ENCODE results near the gene CD69.
A peak's percentile ranks its signal among the peaks of the same experiment; 100 is the strongest.

CD69 gene

DNA sequence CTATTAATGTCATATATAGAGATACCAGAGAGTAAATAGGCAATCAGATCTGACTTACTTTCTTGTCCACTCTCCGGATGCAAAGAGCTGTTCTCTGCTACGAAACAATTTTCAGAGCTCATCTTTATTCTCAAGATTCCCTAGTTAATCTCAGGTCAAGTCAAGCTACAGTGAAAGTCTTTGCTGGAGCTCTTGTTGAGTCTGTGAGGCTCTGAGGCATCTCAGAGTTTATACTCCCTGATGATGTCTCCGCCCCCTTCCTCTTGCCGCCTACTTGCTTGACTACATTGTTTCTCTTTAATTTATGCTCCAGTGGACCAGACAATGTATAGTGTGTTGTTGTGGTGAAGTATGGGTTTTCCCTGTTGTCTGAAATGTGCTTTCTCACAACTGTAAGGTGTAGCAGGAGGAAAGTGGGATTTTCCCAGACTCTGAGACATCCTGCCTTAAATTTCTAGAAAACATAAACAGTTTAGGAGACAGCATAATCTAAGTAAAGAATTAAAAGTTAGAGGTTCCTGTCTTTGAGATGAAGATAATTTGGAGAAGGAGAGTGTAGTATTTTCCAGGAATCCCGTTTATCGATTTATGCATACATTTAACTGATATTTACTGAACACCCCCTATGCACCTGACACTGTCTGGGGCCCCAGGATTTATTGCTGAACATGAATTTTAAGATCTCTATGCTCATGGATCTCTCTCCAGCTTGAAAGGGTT lies at the start of gene CD69:
Gene CD69, minus strand, starts transcription at position 203 of the 720 bp plus-strand sequence. Its CDS starts 81 bp downstream, at position 122.
- Histone ChIP-seq H3K27ac (ENCODE audit: low read depth, low read length) (peak within 1 kb of the TSS; percentile 32), H3K27me3 (ENCODE audit: control insufficient read depth, low read length) (peaks cover 62% of the 10 kb centered on the region), H3K4me1 (ENCODE audit: control insufficient read depth, low read length) (peaks cover 73% of the 10 kb centered on the region), H4K20me1 (ENCODE audit: control insufficient read depth, insufficient read depth, low read depth, low read length) (no peaks in the 10 kb centered on the region; the same call in 1 of the 2 replicates), H3K79me2 (ENCODE audit: control insufficient read depth, low read length) (no peaks in the 10 kb centered on the region), H3K9me2 (replicated peaks; ENCODE audit: control insufficient read depth, low read length) (no peaks in the 10 kb centered on the region), H3K36me3 (ENCODE audit: control insufficient read depth, low read length) (no peaks in the 10 kb centered on the region), H3K9me3 (ENCODE audit: control insufficient read depth, insufficient read depth, low read length) (no peaks in the 10 kb centered on the region; the same call in 1 of the 2 replicates), H3K4me3 (ENCODE audit: low read length) (peak within 1 kb of the TSS; percentile 57), H3F3A (ENCODE audit: control insufficient read depth, insufficient read depth) (peaks cover 33% of the 10 kb centered on the region), H3K4me2 (ENCODE audit: low read length) (peak within 1 kb of the TSS; percentile 77)
- no peak for TF ChIP-seq EZH2phosphoT487 (IDR thresholded peaks at IDR 0.05; ENCODE audit: borderline replicate concordance, low read length)

DNA sequence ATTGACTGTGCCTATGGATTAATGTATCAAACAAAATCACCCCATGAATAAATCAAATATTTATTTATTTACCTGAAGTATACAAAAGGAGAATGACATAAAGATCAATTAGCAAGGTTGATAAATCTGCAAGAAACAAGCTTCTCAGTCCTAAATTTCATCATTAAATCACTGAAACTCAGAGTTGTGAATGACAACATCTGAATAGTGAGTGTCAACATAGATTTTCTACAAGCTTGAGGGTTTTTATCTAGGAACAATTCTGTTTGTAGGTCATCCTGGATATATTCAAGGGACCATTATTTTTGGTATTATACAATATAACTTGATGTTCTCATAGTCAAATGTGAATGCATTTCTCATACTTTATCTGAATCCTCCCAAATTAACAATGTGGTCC lies 49.2 kb upstream of the CD69 start:
- Histone ChIP-seq H3K36me3 (ENCODE audit: control insufficient read depth, low read length) (no peaks in the 10 kb centered on the region), H3K27me3 (ENCODE audit: control insufficient read depth, low read length) (peaks cover 44% of the 10 kb centered on the region), H3F3A (ENCODE audit: control insufficient read depth, insufficient read depth) (no peaks in the 10 kb centered on the region), H3K4me1 (ENCODE audit: control insufficient read depth, low read length) (no peaks in the 10 kb centered on the region), H3K9me2 (replicated peaks; ENCODE audit: control insufficient read depth, low read length) (no peaks in the 10 kb centered on the region), H3K9me3 (ENCODE audit: control insufficient read depth, insufficient read depth, low read length) (no peaks in the 10 kb centered on the region), H3K79me2 (ENCODE audit: control insufficient read depth, low read length) (no peaks in the 10 kb centered on the region), H4K20me1 (ENCODE audit: control insufficient read depth, insufficient read depth, low read depth, low read length) (no peaks in the 10 kb centered on the region), H3K4me3 (ENCODE audit: low read length) (no peak overlapping the region), H3K4me2 (ENCODE audit: low read length) (no peak overlapping the region), H3K27ac (ENCODE audit: low read depth, low read length) (no peak overlapping the region)
- TF ChIP-seq EZH2phosphoT487 (IDR thresholded peaks at IDR 0.05; ENCODE audit: borderline replicate concordance, low read length) = no peak
- TF ChIP-seq, protein P1, sequence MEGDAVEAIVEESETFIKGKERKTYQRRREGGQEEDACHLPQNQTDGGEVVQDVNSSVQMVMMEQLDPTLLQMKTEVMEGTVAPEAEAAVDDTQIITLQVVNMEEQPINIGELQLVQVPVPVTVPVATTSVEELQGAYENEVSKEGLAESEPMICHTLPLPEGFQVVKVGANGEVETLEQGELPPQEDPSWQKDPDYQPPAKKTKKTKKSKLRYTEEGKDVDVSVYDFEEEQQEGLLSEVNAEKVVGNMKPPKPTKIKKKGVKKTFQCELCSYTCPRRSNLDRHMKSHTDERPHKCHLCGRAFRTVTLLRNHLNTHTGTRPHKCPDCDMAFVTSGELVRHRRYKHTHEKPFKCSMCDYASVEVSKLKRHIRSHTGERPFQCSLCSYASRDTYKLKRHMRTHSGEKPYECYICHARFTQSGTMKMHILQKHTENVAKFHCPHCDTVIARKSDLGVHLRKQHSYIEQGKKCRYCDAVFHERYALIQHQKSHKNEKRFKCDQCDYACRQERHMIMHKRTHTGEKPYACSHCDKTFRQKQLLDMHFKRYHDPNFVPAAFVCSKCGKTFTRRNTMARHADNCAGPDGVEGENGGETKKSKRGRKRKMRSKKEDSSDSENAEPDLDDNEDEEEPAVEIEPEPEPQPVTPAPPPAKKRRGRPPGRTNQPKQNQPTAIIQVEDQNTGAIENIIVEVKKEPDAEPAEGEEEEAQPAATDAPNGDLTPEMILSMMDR (IDR thresholded peaks at IDR 0.05; ENCODE audit: low read depth, low read length, poor library complexity, severe bottlenecking) = no peak

DNA sequence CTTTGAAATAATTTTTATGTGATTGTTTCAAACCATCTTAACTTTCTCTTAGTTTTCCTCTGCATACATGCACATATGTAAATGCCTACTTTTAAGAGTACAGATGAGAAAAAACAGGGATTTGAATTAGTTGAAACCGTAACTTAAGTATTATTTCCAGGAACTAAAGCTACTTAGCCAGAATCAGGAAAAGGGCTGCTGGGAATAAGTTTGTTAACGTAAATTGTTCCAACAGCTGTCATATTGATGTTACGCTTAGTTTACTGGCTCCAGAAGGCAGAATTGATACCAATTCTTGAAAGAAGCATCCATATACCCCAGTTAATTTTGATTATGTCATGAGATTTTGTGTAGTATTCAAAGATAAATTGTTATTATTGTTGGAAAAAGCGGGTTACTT lies 48.6 kb upstream of the CD69 start:
- H3K9me2 ChIP-seq (replicated peaks; ENCODE audit: control insufficient read depth, low read length) = no peaks in the 10 kb centered on the region
- H3K9me3 ChIP-seq (ENCODE audit: control insufficient read depth, insufficient read depth, low read length) = no peaks in the 10 kb centered on the region
- no peaks in the 10 kb centered on the region for H3F3A ChIP-seq (ENCODE audit: control insufficient read depth, insufficient read depth)
- no peaks in the 10 kb centered on the region for H3K4me1 ChIP-seq (ENCODE audit: control insufficient read depth, low read length)
- no peaks in the 10 kb centered on the region for H3K36me3 ChIP-seq (ENCODE audit: control insufficient read depth, low read length)
- H4K20me1 ChIP-seq (ENCODE audit: control insufficient read depth, insufficient read depth, low read depth, low read length) = no peaks in the 10 kb centered on the region
- no peak overlapping the region for H3K4me2 ChIP-seq (ENCODE audit: low read length)
- H3K4me3 ChIP-seq (ENCODE audit: low read length) = no peak overlapping the region
- H3K27ac ChIP-seq (ENCODE audit: low read depth, low read length) = no peak overlapping the region
- TF ChIP-seq EZH2phosphoT487 (IDR thresholded peaks at IDR 0.05; ENCODE audit: borderline replicate concordance, low read length) = no peak
- no peaks in the 10 kb centered on the region for H3K79me2 ChIP-seq (ENCODE audit: control insufficient read depth, low read length)
- H3K27me3 ChIP-seq (ENCODE audit: control insufficient read depth, low read length) = peaks cover 44% of the 10 kb centered on the region

- Histone ChIP-seq H3K9me3 (ENCODE audit: control insufficient read depth, insufficient read depth, low read length) (no peaks in the 10 kb centered on the region), H3K4me3 (ENCODE audit: low read length) (no peak overlapping the region)
Observed at GRCh38 chr12:9808504-9808903, 47.8 kb upstream of the CD69 start.

More at GRCh38 chr12:9808504-9808903, 47.8 kb upstream of the CD69 start:
- H3K9me2 ChIP-seq (replicated peaks; ENCODE audit: control insufficient read depth, low read length) = no peaks in the 10 kb centered on the region
- H3K27ac ChIP-seq (ENCODE audit: low read depth, low read length) = no peak overlapping the region
- H3K27me3 ChIP-seq (ENCODE audit: control insufficient read depth, low read length) = peaks cover 50% of the 10 kb centered on the region
- no peaks in the 10 kb centered on the region for H3K79me2 ChIP-seq (ENCODE audit: control insufficient read depth, low read length)
- H3K4me2 ChIP-seq (ENCODE audit: low read length) = no peak overlapping the region
- no peaks in the 10 kb centered on the region for H3K4me1 ChIP-seq (ENCODE audit: control insufficient read depth, low read length)
- H3F3A ChIP-seq (ENCODE audit: control insufficient read depth, insufficient read depth) = no peaks in the 10 kb centered on the region
- no peaks in the 10 kb centered on the region for H3K36me3 ChIP-seq (ENCODE audit: control insufficient read depth, low read length)
- no peaks in the 10 kb centered on the region for H4K20me1 ChIP-seq (ENCODE audit: control insufficient read depth, insufficient read depth, low read depth, low read length)
- TF ChIP-seq EZH2phosphoT487 (IDR thresholded peaks at IDR 0.05; ENCODE audit: borderline replicate concordance, low read length) = no peak
- TF ChIP-seq, protein P1 (IDR thresholded peaks at IDR 0.05; ENCODE audit: low read depth, low read length, poor library complexity, severe bottlenecking) = no peak

Measured in DOHH2 (cell line).